ENCODE measurements around the gene NKAIN2.
"Not testable (repeated sequence)": the region's sequence is repeated elsewhere in the genome, so short reads cannot be mapped to it uniquely, and the experiment has no call there.

NKAIN2 gene

GRCh38 chr6:124536157-124536841, 732.6 kb downstream of the NKAIN2 start:
- no peak for DNase-seq

DNA sequence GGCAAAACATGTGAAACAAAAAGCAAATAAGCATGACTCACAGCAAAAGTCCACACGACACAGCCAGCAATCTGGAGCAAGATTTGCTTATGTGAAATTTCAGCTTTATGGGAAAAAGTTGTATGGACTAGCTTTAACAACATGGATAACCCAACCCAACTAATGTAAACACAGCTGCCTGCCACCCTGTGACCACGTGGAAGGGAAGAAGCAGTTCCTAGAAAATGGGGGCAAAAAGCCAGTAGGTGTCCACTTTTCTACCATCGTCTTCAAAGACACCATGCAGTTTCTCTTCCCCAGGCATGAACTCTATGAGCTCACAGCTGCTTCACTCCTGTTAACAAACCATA, 733.2 kb downstream of the NKAIN2 start:
- no peak for DNase-seq

- no peak for DNase-seq
Observed at GRCh38 chr6:124539096-124539495, 735.4 kb downstream of the NKAIN2 start.

DNA sequence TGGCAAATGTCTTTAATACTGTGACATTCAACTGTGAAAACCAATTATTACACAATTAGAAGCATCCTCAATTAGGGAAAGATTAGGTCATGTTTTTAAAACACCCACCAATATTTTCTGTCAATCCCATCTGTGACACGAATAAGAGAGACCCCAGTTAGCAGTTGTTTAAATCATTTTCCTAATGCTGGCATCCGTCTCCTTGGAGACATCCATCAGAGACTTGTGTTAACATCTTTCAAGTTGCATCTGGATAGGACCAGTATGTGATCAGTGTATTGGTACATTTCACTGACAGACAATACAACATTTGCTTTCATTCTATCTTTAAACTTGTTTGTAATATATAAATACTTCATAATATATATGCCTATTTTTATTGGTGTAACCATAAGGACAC, 737.9 kb downstream of the NKAIN2 start:
- DNase-seq = no peak

DNA sequence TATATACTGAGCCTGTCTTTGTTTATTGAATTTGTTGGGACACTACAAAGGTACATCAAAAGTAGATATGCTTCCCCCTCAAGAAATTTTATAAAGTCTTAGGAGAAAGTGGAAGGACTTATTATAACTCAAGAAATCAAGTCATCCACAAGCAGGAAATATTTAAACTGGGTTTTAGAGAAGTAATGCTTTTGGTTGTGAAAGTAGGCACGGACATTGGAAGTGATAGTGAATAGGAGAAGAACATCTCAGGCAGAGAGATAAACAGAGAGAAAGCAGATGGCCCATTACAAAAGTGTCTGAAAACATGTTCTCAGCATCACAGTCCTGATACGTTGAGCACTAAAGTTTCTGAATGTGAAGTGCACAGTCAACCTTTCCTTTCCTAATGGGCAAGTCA, 742.9 kb downstream of the NKAIN2 start:
- no peak for DNase-seq

- DNase-seq = no peak
Observed at GRCh38 chr6:124551711-124552233, 748.1 kb downstream of the NKAIN2 start.

DNA sequence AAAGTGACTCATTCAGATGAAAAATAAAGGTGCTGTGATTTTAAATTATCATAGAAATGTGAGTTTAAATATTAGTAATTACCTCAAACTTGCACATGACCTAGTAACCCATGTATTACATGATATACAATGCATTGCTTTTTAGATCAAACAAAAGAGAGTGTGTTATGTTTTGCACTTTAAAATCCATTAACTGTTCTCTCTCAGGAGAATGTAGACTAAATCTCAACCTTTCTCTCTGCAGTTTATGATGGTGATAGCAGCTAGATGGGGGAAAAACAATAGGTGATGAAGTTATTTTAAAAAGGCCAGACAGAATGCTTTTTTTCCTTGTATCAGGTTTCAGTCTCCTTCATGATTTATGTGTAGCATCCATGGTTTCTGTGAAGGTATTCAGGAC, 754.2 kb downstream of the NKAIN2 start:
- DNase-seq = no peak

- DNase-seq = not testable (repeated sequence)
Observed at GRCh38 chr6:124560078-124560477, 756.4 kb downstream of the NKAIN2 start.

DNA sequence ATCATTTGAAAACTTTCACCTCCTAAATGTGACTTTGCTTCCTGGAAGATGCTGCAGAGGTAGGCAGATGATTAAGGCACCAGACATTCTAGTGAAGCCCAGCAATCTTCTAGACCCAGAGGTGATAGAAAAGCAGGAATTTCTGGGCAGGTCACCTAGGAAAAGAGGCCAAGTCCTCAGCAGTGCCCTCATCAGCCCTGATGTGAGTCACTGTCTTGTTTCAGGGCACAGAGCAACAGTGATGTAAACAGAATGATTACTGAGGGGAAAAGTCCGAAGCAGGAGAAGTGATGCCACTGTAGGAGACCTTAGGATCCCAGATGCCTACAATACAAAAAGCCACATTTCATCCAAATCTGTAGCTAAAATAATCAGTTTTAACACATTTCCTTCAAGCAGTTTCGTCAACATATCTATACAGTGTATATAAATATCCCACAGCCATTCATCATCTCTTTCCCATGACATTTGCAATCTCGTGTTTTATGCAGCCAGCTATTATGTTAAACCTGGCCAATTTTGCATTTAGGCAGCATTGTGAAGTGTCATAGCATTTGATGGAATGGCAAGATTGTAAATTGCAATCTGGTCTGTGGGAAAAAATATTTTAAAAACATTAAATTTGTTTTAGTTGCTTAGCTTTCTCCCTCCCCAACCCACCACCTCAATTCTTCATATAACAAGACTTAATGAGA, 757.4 kb downstream of the NKAIN2 start:
- no peak for DNase-seq

DNA sequence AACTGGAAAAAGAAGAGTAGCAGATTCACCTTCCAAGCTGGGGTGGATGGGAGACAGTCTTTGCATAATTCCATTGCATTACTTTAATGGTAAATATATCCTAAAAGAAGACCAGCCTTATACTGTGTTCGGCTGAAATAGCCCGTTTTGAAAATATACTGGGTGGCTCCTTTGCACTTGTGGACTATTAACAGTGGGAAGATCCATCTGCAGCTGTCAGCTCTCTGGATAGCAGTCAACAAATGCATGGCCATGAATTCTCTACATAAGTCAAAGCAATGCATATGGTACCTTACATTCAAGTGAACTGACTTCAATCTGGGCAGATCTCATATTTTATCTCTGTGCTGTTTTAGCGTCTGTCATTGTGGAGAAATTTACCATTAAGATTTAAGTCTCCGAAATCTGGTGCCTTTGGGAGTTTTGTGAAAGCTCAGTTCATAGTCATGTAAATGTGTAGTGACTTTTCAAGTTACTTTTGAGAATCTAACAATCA, 758.0 kb downstream of the NKAIN2 start:
- DNase-seq = no peak

GRCh38 chr6:124564125-124564524, 760.5 kb downstream of the NKAIN2 start:
- not testable (repeated sequence) for DNase-seq

- DNase-seq = no peak
Observed at GRCh38 chr6:124567401-124567800, 763.7 kb downstream of the NKAIN2 start.

DNA sequence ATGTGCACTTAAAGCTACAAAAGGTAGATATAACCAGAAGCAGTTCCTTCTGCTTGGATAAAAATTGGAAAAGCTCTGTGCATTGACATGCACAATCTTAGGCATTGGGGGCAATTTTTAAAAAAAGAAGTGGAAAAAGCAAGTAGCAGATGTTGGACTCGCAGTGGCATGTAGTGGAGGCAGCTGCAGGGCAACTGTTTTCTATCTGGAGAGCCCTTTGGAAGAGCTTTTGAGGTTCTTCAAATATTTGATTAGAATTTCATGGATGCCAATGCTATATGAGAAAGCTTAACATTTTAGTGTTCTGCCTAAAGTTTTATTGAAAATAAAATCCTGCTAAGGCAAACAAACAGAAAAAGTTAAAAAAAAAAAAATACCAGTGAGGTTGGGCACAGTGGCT, 770.3 kb downstream of the NKAIN2 start:
- DNase-seq = no peak

DNA sequence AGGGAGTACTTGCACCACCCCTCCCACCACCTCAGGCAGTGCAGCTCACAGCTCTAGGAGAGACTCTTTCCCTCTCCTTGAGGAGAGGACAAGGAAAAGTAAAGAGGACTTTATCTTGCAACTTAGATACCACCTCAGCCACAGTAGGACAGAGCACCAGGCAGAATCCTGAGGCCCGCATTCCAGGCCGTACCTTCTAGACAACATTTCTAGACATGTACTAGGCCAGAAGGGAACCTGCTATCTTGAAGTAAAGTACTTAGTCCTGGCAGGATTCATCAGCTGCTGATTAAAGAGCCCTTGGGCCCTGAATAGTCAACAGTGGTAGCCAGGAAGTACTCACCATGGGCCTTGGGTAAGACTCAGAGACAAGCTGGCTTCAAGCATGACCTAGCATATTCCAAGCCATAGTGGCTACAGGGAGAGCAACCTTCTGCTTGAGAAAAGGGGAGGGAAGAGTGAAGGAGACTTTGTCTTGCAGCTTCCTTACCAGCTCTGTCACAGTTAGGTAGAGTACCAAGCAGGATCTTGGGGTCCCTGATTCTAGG, 774.1 kb downstream of the NKAIN2 start:
- DNase-seq = no peak

DNA sequence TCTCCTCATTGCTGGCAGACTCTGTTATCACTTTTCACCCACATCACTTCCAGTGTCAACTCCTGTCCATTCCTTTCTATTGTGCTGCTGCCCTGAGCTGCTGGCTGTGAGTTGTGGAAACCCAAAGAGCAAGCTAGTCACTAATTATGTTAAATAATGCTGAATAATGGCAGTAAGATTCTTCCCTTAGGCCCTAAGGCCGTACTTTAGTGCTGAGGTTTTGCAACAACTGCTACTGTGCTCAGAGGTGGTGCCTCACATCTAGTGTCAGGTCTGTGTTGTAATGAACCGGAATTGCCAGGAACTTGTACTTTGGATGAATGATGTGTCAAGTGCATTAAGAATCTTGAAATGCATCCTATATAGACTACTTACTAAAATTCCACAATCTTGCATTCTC, 786.3 kb downstream of the NKAIN2 start:
- no peak for DNase-seq

GRCh38 chr6:124599656-124600055, 796.0 kb downstream of the NKAIN2 start:
- no peak for DNase-seq

GRCh38 chr6:124604719-124605118, 801.1 kb downstream of the NKAIN2 start:
- no peak for DNase-seq

GRCh38 chr6:124607119-124607627, 803.5 kb downstream of the NKAIN2 start:
- no peak for DNase-seq

DNA sequence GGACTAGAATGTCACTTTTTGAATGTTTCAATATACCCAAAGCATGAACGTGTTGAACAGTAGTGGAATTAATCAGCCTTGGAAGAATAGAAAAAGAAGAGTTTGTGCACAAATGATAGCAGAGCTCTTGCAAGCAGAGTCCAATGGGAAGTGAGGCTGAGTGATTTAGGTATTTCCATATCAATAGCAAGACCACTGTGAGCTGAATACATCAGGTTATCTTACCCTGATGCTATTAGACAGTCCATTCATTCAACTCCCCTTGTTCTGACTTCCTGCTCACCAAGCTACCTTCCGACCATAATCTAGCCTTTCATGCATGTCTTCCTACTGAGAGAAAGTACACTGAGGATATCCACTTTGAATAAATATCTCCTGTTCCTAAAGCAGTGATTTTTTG, 809.4 kb downstream of the NKAIN2 start:
- DNase-seq = no peak

GRCh38 chr6:124622351-124622750, 818.7 kb downstream of the NKAIN2 start:
- no peak for DNase-seq

GRCh38 chr6:124633655-124634054, 830.0 kb downstream of the NKAIN2 start:
- no peak for DNase-seq

DNA sequence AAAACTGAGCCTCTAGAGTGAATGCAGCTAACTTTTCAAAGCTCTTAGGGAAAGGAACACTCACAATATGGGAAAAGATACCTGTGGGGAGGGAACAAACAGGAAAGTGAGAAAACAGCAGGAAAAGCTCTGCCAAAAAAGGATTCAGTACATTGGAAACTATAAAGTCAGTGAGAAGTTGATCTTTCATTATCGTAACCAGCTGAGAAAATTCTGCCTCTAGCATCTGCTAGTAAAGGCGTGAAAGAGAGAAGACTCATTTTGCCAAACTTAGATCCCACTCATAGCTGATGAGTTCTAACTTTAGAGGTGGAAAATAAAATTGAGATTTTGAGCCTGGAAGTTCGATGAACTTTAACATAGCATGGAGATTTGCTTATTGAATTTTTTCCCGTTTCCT, 836.8 kb downstream of the NKAIN2 start:
- no peak for DNase-seq

DNA sequence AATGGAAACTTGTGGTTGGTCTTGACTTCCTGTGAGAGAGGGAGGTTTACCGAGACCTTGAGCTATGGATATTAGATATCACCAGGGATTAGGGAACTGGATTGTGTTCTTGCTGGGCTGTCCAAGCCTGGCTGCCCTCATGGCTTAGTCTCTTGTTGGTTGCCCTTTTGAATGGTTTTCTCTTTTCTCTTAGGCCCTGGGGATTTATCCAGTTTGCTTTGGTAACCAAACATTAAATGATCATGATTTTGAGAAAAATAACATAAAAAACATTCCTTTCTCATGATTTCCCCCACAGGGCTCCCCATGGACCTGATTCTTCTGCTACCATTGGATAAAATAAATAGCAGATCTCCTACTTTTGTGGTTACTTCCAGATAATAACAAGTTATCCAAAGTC, 852.2 kb downstream of the NKAIN2 start:
- DNase-seq = no peak

GRCh38 chr6:124658053-124658452, 854.4 kb downstream of the NKAIN2 start:
- DNase-seq = no peak

Data from GDM1 (cell line).